ENCODE measurements around the gene NOTCH3. TPM values are rescaled to one million over a fixed set of nuclear protein-coding genes. Genes with fewer than 3 reads are reported as not detected.

NOTCH3 gene
- 243 and 493 TPM in 2 replicates for total RNA-seq

DNA sequence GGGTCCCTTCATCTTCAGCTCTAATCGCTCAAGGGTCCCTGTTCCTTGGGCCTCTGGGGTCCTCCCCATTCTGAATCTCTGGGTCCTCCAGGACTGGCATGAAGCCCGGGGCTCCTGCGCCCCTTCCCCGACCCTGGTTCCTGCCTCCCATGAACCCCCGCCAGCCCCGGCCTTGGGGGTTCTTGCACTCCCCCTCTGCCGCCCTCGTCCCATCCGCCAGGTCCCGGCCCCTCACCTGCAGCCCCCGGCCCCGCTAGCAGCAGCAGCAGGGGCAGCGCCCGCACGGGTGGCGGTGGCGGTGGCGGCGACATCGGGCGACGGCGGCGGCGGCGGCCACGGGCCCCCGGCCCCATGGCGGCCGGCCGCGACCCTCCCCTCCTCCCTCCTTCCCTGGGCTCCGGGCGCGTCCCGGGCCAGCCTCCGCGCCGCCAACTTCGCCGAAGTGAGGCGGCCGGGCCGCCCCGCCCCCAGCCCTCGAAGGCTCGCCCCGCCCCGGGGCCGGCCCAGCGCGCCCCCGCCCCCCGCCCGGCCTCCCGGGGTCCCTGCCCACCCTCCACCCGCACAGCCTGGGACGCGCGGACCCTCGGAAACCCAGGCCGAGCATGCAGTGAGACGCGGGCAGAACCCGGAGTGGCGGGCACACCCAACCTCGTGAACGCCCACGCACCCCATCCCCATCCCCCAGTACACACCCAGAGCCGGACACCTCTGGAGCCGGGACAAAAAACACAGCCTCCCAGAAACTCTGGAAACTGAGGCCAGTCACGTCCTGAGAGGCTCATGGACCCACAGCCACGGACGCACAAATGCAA lies at the start of gene NOTCH3:
Gene NOTCH3, minus strand, starts transcription at position 443 of the 812 bp plus-strand sequence. Its CDS starts 90 bp downstream, at position 353.

Other genes starting within 250 kb of the NOTCH3 start
- gene SLC1A6, start 221.1 kb downstream of the NOTCH3 start, total RNA-seq: not detected in 2 replicates
- not detected in 2 replicates for gene CASP14, start 151.5 kb downstream of the NOTCH3 start, total RNA-seq
- gene OR1I1, start 118.8 kb downstream of the NOTCH3 start, total RNA-seq: not detected in 2 replicates
- gene SYDE1, start 93.6 kb downstream of the NOTCH3 start, total RNA-seq: 42.7 and 48.6 TPM in 2 replicates
- 0.07 TPM in 2 replicates for gene EPHX3, start 31.5 kb upstream of the NOTCH3 start, total RNA-seq
- gene BRD4, start 131.5 kb upstream of the NOTCH3 start, total RNA-seq: 25.9 and 32.2 TPM in 2 replicates
- gene AKAP8, start 178.8 kb upstream of the NOTCH3 start, total RNA-seq: 10.7 and 11.0 TPM in 2 replicates
- 57.9 and 58.7 TPM in 2 replicates for gene AKAP8L, start 218.0 kb upstream of the NOTCH3 start, total RNA-seq
- gene WIZ, start 249.0 kb upstream of the NOTCH3 start, total RNA-seq: 15.0 and 21.1 TPM in 2 replicates

Measured in smooth muscle cell of the pulmonary artery (primary cell).